ENCODE measurements around the gene FBXO44.

The FBXO44 gene

DNA sequence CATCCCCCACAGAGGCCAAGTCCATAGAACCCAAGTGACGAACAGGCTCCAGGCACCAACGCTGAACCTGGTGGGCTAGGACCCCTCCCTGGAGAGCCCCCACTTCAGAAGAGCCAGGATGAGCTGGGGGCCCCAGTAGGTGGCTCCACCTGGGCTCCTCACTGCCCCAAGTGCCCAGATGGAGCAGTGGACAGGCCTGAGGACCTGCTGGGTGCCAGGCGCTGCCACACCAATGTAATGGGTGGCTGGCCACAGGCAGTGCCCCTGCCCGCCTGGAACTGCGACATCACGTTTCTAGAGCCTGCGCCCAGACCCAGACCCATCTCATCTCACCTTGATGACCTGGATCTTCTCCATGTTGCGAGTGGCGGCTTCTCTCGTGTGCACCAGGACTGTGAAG lies 20.6 kb downstream of the FBXO44 start:
- Histone ChIP-seq H3K27ac (ENCODE audit: extremely low read depth, low read depth, low read length) (no peak overlapping the region), H3K36me3 (ENCODE audit: control insufficient read depth in 2 of 2, insufficient read depth in 1 of 2, low read length in 2 of 2) (peaks cover 0 to 85% of the 10 kb centered on the region in 2 experiments; a peak in 2 of 3 replicates), H3K9me3 (ENCODE audit: control insufficient read depth, insufficient read depth, low read depth, low read length) (no peaks in the 10 kb centered on the region), H3K4me3 (ENCODE audit: low read depth, low read length) (no peak overlapping the region), H3K4me1 (ENCODE audit: control insufficient read depth, insufficient read depth, low read length) (no peaks in the 10 kb centered on the region)
- TF ChIP-seq, protein P1, sequence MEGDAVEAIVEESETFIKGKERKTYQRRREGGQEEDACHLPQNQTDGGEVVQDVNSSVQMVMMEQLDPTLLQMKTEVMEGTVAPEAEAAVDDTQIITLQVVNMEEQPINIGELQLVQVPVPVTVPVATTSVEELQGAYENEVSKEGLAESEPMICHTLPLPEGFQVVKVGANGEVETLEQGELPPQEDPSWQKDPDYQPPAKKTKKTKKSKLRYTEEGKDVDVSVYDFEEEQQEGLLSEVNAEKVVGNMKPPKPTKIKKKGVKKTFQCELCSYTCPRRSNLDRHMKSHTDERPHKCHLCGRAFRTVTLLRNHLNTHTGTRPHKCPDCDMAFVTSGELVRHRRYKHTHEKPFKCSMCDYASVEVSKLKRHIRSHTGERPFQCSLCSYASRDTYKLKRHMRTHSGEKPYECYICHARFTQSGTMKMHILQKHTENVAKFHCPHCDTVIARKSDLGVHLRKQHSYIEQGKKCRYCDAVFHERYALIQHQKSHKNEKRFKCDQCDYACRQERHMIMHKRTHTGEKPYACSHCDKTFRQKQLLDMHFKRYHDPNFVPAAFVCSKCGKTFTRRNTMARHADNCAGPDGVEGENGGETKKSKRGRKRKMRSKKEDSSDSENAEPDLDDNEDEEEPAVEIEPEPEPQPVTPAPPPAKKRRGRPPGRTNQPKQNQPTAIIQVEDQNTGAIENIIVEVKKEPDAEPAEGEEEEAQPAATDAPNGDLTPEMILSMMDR (tag by site-specific recombination; IDR thresholded peaks at IDR 0.05), result peak; percentile 34; the same call in 1 of the 2 replicates
- TF ChIP-seq SCRT1 (tag by site-specific recombination; IDR thresholded peaks at IDR 0.05; ENCODE audit: borderline replicate concordance), result no peak
- no peak for TF ChIP-seq ZNF830 (tag by site-specific recombination; IDR thresholded peaks at IDR 0.05; ENCODE audit: low read depth)
- no peak for TF ChIP-seq ZNF274 (IDR thresholded peaks at IDR 0.05; ENCODE audit: low read length)
- TF ChIP-seq ZNF274 (tag by site-specific recombination; IDR thresholded peaks at IDR 0.05; ENCODE audit: borderline replicate concordance), result no peak
- ChIA-PET POLR2A (no interaction called here), CTCF (interaction anchor here (0.5 to 1.2 kb wide), 3 partner anchors 36 to 775 kb away, joined by 3 read pairs; no protein-coding TSS in a partner anchor)

DNA sequence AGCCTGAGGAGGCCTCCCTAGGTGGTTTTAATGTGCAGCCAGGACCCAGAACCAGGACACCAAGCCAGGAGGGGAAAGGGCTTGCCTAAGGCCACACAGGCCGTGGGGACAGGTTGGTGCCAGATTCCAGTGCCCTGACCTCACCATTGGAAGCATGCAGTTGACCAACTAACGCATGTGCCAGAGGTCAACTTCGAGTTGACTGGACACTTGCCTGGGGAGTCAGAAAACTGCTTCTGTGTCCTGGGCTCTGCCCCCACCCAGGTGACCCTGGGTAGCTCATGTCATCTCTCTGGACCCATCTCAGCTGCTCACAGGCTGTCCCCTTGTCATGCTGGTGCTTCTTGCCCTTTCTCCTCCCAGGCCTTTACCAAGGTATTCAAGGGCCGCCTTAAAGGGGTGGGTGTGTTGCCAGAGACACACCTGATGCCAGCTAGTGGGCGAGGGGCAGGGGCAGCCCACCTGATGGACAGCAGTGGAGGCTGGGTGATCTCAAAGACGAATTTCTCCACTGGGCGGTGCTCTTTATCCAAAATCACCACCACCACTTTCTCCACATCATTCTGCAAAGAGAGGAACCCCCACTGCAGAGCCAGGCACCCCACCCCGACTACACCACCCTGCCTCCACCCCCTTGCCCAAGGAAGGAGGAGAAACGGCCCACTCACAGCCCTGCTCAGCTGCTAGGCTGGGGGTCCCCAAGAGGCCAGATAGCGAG lies 21.9 kb downstream of the FBXO44 start:
- H3K4me1 ChIP-seq (ENCODE audit: control insufficient read depth, insufficient read depth, low read length), result no peaks in the 10 kb centered on the region
- H3K4me3 ChIP-seq (ENCODE audit: low read depth, low read length), result no peak overlapping the region
- CTCF ChIA-PET, result interaction anchor here (0.5 to 1.2 kb wide), 4 partner anchors 12 to 970 kb away, joined by 3 to 4 read pairs (median 3); partner anchors contain the start of gene FBXO6
- no peak overlapping the region for H3K27ac ChIP-seq (ENCODE audit: extremely low read depth, low read depth, low read length)
- no peaks in the 10 kb centered on the region for H3K9me3 ChIP-seq (ENCODE audit: control insufficient read depth, insufficient read depth, low read depth, low read length)
- POLR2A ChIA-PET, result no interaction called here
- peaks cover 0 to 74% of the 10 kb centered on the region in 2 experiments; a peak in 2 of 3 replicates for H3K36me3 ChIP-seq (ENCODE audit: control insufficient read depth in 2 of 2, insufficient read depth in 1 of 2, low read length in 2 of 2)
- TF ChIP-seq, protein P2, sequence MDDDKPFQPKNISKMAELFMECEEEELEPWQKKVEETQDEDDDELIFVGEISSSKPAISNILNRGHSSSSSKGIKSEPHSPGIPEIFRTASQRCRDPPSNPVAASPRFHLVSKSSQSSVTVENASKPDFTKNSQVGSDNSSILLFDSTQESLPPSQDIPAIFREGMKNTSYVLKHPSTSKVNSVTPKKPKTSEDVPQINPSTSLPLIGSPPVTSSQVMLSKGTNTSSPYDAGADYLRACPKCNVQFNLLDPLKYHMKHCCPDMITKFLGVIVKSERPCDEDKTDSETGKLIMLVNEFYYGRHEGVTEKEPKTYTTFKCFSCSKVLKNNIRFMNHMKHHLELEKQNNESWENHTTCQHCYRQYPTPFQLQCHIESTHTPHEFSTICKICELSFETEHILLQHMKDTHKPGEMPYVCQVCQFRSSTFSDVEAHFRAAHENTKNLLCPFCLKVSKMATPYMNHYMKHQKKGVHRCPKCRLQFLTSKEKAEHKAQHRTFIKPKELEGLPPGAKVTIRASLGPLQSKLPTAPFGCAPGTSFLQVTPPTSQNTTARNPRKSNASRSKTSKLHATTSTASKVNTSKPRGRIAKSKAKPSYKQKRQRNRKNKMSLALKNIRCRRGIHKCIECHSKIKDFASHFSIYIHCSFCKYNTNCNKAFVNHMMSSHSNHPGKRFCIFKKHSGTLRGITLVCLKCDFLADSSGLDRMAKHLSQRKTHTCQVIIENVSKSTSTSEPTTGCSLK (tag by site-specific recombination; IDR thresholded peaks at IDR 0.05), result no peak
- TF ChIP-seq, protein P1 (tag by site-specific recombination; IDR thresholded peaks at IDR 0.05), result peak; percentile 27; the same call in 1 of the 2 replicates
- TF ChIP-seq ZNF544 (tag by site-specific recombination; IDR thresholded peaks at IDR 0.05), result no peak
- TF ChIP-seq, protein P3, sequence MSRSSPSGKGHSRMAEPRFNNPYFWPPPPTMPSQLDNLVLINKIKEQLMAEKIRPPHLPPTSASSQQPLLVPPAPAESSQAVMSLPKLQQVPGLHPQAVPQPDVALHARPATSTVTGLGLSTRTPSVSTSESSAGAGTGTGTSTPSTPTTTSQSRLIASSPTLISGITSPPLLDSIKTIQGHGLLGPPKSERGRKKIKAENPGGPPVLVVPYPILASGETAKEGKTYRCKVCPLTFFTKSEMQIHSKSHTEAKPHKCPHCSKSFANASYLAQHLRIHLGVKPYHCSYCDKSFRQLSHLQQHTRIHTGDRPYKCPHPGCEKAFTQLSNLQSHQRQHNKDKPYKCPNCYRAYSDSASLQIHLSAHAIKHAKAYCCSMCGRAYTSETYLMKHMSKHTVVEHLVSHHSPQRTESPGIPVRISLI (tag by site-specific recombination; IDR thresholded peaks at IDR 0.05), result no peak
- TF ChIP-seq SCRT2 (tag by site-specific recombination; IDR thresholded peaks at IDR 0.05), result no peak
- TF ChIP-seq ZBTB17 (tag by site-specific recombination; IDR thresholded peaks at IDR 0.05), result no peak
- 0 out of 2 replicates have a peak, but pooled peaks have one; percentile 8 for TF ChIP-seq EGR2 (tag by site-specific recombination; IDR thresholded peaks at IDR 0.05; ENCODE audit: low read depth)
- TF ChIP-seq ZNF426 (tag by site-specific recombination; IDR thresholded peaks at IDR 0.05), result no peak
- TF ChIP-seq, protein P4, sequence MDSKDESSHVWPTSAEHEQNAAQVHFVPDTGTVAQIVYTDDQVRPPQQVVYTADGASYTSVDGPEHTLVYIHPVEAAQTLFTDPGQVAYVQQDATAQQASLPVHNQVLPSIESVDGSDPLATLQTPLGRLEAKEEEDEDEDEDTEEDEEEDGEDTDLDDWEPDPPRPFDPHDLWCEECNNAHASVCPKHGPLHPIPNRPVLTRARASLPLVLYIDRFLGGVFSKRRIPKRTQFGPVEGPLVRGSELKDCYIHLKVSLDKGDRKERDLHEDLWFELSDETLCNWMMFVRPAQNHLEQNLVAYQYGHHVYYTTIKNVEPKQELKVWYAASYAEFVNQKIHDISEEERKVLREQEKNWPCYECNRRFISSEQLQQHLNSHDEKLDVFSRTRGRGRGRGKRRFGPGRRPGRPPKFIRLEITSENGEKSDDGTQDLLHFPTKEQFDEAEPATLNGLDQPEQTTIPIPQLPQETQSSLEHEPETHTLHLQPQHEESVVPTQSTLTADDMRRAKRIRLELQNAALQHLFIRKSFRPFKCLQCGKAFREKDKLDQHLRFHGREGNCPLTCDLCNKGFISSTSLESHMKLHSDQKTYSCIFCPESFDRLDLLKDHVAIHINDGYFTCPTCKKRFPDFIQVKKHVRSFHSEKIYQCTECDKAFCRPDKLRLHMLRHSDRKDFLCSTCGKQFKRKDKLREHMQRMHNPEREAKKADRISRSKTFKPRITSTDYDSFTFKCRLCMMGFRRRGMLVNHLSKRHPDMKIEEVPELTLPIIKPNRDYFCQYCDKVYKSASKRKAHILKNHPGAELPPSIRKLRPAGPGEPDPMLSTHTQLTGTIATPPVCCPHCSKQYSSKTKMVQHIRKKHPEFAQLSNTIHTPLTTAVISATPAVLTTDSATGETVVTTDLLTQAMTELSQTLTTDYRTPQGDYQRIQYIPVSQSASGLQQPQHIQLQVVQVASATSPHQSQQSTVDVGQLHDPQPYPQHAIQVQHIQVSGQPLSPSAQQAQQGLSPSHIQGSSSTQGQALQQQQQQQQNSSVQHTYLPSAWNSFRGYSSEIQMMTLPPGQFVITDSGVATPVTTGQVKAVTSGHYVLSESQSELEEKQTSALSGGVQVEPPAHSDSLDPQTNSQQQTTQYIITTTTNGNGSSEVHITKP (tag by site-specific recombination; IDR thresholded peaks at IDR 0.05), result no peak
- TF ChIP-seq ZNF239 (tag by site-specific recombination; IDR thresholded peaks at IDR 0.05), result no peak
